Femur (tissue), 1 donor: ENCODE data around the gene PGPEP1.
A peak's percentile ranks its signal among the peaks of the same experiment; 100 is the strongest.

ENCODE experiments used
- DNase-seq: peaks from one replicate; pipeline ENCODE4 v3.0.0-alpha.2; 2017

The PGPEP1 gene, protein sequence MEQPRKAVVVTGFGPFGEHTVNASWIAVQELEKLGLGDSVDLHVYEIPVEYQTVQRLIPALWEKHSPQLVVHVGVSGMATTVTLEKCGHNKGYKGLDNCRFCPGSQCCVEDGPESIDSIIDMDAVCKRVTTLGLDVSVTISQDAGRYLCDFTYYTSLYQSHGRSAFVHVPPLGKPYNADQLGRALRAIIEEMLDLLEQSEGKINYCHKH

DNA sequence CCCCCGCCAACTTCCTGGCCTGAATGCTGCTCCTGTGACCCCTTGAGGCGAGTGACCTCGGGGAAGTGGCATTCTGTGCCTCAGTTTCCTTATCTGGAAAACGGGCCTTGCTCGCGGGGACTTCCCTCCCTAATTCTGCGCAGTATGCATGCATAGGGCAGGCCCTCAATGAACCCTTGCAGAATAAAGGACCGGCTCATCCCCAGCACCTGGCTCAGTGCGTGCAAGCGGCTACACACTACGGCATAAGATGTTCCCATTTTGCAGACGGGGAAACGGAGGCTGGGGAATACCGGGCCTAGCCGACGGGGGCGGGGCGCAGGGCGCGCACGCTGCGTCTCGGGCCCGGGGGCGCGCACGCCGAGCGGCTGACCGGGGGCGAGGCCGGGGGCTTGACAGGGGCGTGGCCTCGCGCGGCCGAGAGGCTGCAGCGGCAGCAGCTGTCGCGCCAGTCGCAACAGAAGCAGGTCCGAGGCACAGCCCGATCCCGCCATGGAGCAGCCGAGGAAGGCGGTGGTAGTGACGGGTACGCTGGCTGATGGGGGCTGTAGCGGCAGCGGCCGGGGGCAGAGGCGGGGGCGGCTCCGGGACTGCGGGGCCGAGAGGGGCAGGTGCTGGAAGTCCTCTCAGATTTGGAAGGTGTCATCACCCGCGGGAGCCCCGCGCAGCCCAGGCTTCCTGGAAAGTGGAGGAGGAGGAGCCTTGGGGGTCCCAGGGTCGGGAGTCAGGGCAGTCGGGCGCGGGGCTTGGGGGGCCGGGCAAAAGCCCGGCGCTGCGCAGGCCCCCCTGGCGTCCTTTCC lies at the start of gene PGPEP1:
PGPEP1 (plus strand) TSS at position 409 of the 800 bp plus-strand sequence; CDS start at position 493, 84 bp downstream.
- peak; percentile 80 for DNase-seq

GRCh38 chr19:18291019-18291524 lies 49.3 kb upstream of the PGPEP1 start:
- no peak for DNase-seq

DNA sequence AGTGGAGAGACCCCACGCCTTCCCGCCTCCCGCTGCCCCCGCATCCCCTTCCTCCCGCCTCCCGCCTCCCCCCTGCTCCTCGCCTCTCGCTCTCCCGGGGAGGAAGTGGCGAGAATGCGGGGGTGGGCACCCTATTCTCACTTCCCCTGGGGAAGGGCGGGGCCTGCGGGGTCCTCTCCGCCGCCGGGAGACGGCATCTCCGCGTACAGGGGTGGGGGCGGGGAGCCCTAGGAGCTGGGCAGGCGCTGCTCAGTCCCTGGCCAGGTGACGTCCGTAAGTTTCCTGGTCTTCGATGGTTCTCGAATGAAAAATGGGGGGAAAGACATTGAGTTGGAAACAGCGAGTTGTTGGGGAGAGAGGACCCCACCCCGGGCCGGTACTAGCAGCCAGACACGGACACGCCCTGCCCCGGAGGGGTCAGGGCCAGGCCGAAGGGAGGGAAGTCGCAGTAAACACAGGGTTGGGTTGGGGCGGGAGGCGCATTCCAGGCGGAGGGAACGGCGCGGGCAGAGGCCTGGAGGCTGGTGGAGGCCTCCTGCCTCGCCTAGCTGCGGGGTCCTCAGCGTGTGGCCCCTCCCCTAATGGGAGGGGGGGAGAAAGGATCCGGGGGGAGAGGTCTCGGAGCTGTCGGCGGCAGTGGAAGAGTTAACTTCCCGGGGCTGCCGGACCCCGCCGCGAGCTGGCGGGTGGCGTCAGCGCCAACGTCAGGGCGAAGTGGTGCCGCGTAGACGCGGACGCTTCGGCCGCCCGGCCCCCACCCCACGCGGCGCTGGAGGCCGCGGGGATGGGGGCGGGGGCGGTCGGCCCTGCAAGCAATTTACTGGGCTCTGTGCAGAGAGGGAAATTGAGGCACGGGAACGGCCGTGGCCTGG lies 48.6 kb upstream of the PGPEP1 start:
- peak; percentile 91 for DNase-seq

DNA sequence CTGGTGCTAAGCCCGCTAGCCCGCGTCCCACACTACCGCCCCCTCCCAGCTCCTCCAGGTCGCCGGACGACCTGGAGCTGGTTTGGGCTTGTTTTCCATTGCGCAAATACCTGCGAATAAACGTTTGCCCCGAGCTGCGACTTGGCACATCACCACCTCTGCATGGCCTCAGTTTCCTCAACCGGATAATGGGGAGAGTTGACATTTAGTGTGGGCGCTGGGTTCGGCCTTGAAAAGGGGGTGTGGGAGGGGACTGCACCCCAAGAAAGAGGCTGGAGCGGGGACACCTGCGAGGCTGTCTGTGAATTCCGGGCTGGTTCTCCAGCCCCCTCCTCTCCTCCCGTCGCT lies 48.0 kb upstream of the PGPEP1 start:
- DNase-seq: no peak

DNA sequence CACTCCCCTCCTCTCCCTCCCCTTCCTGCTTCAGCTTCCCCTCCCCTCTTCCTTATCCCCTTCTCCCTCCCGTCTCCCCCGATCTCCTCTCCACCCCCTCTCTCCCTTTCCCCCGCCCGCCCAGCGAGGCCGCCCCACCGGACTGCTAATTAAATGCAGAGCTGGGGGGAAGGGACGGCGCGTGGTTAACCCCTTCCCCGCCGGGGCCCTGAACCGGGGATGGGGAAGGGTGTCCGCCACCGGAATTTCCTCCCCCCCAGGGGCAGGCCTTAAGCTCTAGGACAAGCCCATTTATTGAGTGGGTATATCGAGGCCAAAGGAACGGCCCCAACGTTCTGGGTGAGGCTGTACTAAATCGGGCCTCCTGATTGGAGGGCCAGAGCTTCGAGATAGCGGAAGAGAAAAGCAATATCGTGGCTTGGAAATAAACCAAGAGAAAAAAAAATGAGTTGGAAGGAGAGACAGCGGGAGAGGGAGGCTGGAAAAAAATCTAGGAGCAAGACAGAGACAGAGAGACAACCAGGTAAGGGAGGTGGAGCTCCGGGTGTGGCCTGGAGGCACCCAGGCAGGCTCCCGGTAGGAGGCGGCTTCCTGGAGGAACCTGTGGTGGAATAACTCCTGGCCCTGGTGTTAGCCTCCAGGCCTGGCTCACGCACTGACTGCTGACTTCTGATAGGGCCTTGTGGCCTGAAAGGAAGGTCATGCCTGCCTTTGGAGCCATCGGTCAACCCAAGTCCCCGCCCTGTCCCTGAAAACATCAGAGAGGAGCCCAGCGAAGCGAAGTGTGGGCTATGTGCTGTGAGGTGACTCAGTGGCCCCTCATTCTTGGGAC lies 47.4 kb upstream of the PGPEP1 start:
- DNase-seq: peak; percentile 92

DNA sequence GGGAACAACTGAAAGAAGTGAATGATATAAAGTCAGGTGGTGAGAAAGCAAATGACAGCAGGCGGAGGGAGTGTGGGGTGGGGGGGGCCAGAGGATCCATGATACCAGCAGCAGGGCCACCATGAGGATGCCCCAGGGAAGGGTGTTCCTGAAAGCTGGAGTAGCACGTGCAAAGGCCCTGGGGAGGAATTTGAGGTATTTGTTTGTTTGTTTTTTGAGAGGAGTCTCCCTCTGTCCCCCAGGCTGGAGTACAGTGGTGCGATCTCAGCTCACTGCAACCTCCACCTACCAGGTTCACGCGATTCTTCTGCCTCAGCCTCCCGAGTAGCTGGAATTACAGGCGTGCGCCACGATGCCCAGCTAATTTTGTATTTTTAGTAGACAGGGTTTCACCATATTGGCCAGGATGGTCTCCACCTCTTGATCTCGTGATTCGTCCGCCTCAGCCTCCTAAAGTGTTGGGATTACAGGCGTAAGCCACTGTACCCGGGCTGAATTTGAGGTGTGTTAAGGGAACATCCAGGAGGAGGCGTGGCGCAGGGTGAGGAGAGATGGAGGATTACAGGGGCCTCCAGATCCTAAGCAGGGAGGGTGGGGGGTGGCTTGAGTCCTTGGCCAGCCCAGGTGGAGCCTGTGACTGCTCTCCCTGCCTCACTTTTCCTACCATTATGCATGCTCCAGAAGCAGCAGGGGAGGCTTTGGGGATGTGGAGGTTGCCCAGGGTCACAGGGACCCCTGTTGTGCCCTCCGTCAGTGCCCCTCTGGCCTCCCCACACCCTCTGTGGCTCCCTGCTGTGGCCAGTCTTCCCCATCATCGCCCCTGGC lies 46.5 kb upstream of the PGPEP1 start:
- DNase-seq: peak; percentile 27

DNA sequence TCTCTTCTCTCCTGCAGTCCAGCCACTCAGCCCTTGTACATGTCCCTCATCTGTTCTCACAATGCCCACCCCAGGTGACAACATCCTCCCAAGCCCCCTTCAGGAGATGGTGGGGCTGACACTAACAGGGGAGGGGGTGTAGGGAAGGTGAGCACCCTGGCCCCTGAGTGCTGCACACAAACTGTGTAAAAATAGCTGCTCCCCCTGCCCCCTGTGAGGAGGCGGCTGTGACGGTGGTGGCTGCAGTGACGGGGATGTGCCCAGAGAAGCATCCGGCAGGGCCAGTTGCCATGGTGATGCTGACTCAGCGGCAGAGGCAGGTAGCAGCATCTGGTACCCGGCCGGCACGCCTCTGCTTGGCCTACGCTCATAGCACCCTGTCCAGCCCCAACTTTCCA lies 45.9 kb upstream of the PGPEP1 start:
- peak; percentile 44 for DNase-seq

GRCh38 chr19:18295034-18295451 lies 45.4 kb upstream of the PGPEP1 start:
- no peak for DNase-seq

GRCh38 chr19:18297308-18297707 lies 43.1 kb upstream of the PGPEP1 start:
- peak; percentile 15 for DNase-seq

DNA sequence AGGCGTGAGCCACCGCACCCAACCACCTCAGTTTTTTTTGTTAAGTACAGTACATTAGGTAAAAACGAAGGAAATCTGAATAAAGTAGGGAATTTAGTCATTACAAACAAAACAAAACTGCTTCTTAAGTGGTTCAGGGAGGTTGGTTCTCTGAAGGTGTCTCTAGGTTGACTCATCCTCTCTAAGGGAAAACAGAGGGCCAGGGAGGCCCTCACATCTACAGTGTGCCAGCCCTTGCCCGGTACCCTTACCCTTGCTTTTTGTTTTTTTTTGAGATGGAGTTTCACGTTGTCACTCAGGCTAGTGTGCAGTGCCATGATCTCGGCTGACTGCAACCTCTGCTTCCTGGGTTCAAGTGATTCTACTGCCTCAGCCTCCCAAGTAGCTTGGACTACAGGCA lies 41.8 kb upstream of the PGPEP1 start:
- peak; percentile 13 for DNase-seq

GRCh38 chr19:18299654-18300053 lies 40.7 kb upstream of the PGPEP1 start:
- no peak for DNase-seq

DNA sequence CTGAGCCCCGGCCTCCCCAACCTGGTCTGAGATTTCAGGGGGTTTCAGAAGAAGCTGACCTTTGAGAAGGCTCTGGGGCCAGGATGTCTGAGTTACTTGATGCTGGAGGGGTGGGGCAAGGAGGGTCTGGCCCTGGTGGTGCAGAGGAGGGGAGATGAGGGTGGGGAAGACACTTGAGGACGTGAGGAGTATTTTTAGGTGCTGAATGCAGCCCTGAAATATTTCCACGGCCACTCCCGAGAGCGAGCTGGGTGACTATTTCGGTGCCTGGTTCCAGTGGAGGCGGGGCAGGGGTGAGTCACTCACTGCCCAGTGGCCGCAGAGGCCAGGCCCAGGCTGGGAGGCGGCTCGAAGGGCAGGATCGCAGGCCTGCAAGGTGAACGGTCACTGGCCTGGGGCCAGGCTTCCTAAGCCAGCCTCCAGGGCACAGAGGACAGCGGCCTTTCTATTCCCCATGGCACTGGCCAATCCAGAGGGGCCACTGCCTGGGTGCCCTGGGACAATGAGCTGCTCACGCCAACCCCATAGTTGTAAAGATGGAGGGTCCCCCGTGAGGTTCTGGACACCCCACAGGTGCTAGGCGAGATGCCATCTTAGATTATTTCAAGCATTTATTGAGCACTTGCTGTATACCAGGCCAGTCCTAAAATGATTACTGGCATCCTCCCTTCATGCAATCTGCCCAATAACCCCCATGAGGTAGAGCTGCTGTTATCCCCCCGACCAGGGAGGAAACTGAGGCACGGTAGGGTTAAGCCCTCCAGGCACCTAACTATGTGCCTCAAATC lies 39.3 kb upstream of the PGPEP1 start:
- peak; percentile 76 for DNase-seq

GRCh38 chr19:18301718-18302111 lies 38.7 kb upstream of the PGPEP1 start:
- DNase-seq: no peak

DNA sequence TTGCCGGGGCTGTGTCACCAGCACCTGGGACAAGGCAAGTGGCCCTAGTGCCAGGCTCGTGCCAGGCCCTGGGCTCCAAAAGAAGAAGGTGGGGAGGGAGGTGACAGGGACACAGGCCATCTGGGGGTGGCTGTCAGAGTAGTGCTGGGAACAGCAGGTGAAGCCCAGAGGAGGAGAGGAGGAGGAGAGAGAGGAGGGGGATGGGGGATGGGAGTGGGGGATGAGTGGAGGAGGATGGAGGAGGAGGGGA lies 36.3 kb upstream of the PGPEP1 start:
- no peak for DNase-seq

DNA sequence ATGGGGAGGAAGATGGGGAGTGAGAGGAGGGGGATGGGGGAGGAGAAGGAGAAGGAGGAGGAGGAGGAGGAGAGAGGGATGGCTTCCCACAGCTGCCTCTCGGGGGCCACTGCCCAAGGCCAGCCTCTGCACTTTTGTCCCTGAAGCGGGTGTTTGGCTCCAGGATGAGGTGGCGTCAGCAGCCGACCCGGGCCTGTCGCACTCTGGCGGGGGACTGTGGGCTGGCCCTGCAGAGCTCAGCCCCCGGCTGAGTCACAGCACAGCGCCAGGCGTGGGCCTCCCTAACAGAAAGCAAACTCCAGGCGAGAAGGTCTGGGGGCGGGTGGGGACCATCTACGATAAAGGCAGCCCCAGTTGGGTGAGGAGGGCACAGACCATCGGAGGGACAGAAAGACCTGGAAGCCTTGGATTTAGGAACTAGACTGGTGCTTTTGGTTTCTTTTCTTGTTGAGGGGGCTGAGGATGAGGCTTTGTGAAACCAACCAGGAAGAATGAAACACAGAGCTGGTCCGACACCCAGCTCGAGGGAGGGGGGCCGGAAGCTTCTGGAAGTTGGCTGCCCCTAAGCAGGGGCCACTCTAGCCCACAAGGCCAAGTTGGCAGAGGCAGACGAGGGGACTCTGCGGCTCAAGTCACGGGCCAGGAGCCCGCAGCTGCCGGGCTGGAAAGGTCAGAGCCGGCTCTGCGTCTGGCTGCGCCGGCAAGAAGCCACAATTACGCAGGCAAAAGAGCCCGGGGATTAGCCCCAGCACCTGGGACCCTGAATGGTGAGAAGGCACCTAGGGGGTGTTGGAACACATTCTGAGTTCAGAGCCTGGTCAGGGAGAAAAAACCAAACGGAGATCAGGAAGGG lies 35.7 kb upstream of the PGPEP1 start:
- DNase-seq: peak; percentile 91

GRCh38 chr19:18306209-18306887 lies 34.0 kb upstream of the PGPEP1 start:
- DNase-seq: no peak

DNA sequence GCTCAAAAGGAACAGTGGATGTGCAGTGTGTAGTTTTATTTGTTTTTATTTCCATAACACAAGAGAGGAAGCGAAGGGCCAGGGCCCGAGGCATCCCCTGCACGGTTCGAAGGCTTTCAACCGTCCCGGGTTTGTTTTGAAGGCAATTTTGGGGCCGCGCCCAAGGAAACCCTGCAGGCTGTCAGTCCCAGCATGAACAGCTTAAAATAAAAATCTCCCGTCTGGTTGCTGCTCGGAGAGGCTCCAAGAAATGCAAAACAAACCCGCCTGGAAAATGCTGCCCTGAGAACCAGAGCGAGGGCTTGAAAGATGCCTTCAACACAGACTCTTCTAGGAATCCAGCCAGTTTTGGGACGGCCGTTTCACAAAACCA lies 33.5 kb upstream of the PGPEP1 start:
- DNase-seq: peak; percentile 61

GRCh38 chr19:18307271-18307681 lies 33.1 kb upstream of the PGPEP1 start:
- DNase-seq: no peak
